ENCODE measurements around the gene ARHGAP26.

Gene ARHGAP26

DNA sequence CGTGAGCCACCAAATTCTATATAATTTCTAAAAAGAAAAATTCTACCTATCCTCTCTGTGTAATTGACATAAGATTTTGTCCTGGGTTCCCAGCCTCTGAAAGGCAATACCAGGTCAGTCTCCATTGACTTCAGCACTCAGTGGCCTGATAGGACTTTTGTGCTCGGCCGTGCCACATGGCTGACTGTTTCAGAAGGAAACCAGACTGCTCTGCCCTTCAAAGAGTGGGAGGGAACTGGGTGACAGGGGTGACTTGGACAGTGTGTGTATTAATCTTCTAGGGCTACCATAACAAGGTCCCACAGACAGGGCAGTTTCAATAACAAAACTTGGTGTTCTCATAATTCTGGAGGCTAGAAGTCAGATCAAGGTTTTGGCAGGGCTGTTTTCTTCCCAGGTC lies 43.0 kb downstream of the ARHGAP26 start:
- no peak for DNase-seq

DNA sequence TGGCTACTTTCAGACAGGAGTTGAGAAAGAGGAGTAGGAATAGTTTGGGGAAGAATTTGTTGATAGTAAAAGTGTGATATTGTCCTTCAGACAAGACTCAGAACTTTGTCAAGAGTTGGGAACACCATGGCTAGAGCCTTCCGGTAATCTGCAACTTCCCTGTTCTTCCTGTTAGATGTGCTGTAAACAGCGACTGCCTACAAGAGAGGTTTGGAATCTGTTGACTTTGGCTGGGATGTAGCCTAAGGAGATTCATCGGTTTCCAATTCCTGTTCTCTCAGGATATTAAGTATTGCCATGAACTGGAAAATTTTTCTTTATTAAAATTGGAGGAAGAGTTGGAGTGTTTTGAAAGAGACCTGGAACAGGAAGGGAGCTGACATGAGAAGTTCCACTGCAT lies 43.9 kb downstream of the ARHGAP26 start:
- no peak for DNase-seq

GRCh38 chr5:142815469-142815868 lies 45.3 kb downstream of the ARHGAP26 start:
- no peak for DNase-seq

GRCh38 chr5:142816531-142817430 lies 46.6 kb downstream of the ARHGAP26 start:
- peak; percentile 73 for DNase-seq

- no peak for DNase-seq
These were observed 47.8 kb downstream of the ARHGAP26 start for GRCh38 chr5:142817949-142818431.

DNA sequence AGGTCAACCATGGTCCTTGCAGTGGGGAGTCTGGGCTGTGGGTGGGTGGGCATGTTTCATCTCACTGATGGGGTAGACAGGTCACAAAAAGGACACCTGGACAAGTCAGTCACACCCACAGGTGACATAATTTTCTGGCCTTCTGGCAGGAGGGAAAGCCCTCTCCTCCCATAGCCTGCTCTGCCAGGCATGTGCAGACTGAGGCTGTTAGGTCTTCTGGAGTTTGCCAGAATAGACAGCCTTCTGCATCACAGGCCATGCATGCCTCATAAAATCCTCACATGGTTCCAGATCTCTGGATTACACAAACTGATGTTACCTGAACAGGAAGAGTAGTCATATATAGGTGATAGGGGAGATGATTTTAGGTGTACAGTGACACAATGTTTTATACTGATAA lies 49.1 kb downstream of the ARHGAP26 start:
- no peak for DNase-seq

DNA sequence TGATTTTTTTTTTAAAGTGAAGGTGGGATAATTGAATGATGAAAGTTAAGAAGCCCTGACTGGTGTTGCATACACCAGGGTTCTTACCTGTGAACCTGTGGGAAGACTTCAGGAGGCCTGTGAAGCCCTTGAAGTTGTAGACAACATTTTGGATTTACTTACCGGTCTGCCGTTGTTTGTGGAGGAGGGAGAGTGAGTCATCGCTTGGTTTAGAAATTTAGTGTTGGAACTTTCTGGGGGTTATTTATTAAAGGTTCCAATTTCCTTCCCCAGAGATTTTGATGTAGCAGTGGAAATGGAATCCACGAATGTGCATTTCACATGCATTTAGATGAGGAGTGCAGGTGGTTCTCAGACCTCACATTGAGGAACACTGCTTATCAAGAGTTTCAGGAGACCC lies 49.6 kb downstream of the ARHGAP26 start:
- peak; percentile 54 for DNase-seq

DNA sequence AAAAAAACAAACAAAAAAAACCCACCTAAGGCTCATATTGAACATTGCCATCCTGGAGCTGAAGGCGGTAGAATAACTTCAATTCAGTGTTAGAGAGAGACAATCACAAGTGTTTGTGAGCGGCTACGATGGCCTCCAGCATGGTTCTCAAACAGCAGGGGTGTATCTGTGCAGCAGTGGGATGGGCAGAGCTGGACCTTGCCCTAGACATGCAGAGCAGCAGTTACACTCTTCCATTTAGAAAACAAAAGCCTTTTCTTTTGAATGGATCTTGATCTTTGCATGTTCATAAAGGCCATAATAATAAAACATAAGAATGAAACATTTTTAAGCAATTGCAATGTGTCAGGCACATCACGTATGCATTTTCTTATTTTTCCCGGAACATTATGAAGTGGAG lies 50.3 kb downstream of the ARHGAP26 start:
- no peak for DNase-seq

DNA sequence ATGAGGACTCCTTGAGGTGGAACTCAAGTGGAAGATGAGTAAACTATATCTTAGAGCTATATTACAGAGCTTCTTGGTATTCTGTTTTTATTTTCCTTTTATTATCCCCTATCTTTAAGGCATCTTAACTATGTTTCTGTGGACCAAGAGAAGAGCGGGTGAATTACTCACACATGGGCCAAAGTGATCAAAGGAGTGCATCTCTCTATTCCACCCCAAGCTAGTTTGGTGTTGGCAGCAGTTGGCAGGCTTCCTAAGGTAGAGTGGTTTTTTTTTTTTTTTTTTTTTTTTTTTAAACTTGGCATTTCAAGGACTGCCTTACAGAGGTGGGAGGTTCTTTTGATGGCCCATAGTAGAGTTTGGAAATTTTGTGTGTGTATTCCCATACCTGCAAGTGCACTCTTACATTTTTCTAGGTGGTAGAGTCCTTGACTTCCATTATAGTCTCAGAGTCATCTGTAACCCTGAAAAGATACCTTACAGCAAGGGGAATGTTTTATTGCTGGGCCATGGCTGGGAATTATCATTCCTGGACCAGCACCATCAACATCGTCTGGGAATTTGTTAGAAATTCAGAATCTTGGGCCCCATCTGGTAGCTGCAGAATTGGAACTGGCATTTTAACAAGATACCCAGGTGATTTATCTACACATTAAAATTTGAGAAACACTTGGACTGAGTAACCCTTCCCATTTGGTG lies 51.0 kb downstream of the ARHGAP26 start:
- no peak for DNase-seq

GRCh38 chr5:142821733-142822487 lies 51.7 kb downstream of the ARHGAP26 start:
- DNase-seq = peak; percentile 92

DNA sequence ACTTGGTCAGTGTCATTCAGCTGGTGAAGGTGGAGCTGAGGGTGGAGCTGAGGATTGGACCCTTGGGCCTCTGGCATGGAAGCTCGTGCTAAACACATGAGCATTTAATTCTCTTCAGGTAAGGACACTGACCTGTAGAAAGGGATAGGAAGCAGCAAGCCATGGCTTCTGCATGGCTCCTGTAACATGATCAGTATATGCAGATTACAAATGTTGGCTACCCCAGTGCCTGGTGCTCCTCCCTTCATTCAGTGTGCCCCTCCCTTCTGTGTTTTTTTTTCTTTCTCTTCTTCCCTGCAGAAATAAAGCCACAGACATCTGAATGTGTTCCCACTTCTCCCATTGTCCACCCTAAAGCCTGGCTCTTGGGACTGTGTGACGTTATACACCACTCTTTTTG lies 52.9 kb downstream of the ARHGAP26 start:
- no peak for DNase-seq

GRCh38 chr5:142823806-142824205 lies 53.6 kb downstream of the ARHGAP26 start:
- no peak for DNase-seq

GRCh38 chr5:142824391-142824790 lies 54.2 kb downstream of the ARHGAP26 start:
- DNase-seq = no peak

DNA sequence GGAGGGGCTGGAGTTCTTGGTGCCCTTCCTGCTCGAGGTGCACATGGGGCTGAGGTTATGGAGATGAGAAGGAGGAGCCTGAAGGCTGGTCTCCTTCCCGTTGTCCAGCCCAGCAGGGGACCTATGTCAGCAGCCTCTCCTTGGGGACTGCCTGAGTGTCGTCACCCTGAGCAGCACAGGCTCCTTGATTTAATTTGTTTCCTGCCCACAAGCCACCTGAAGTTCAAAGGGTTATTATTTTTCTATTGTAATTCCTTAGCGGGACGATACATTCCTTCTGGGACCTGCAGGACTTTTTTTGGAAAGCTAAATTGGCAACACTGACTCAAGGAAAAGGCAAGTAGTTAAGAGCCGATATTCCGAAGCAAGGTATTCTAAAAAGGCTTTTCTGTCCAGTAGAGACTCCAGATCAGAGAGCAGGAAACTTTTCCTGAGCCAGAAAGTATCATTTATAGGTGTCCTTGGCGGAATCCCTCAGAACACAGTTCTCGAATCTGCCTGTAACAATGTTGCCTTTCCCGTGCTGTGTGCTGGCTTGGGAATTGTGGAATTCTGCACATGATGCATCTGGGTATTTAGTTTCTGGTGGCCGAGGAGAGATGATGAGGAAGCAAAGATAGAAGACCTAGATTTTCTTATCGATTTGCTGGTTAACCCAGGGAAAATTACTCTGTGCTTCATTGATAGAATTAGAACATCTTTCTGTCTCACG lies 55.4 kb downstream of the ARHGAP26 start:
- no peak for DNase-seq

DNA sequence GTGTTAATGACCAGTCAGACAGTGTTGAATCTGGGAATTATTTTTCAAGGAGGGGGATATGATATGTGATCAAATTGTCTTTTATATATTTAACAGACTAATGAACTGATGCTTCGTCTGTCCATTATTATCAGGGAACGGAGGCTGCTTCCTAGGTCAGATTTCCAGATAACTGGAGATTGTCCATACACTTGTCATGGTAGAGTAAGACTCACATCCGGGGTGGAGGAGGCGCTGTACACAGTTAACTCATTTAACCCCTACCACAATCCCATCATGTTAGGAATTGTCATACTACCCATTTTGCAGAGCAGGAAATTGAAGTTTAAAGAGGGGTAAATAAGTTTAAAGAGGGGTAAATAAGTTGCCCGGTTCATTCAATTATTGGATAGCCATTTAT lies 55.9 kb downstream of the ARHGAP26 start:
- DNase-seq = no peak

GRCh38 chr5:142826741-142827492 lies 56.7 kb downstream of the ARHGAP26 start:
- peak; percentile 72 for DNase-seq

DNA sequence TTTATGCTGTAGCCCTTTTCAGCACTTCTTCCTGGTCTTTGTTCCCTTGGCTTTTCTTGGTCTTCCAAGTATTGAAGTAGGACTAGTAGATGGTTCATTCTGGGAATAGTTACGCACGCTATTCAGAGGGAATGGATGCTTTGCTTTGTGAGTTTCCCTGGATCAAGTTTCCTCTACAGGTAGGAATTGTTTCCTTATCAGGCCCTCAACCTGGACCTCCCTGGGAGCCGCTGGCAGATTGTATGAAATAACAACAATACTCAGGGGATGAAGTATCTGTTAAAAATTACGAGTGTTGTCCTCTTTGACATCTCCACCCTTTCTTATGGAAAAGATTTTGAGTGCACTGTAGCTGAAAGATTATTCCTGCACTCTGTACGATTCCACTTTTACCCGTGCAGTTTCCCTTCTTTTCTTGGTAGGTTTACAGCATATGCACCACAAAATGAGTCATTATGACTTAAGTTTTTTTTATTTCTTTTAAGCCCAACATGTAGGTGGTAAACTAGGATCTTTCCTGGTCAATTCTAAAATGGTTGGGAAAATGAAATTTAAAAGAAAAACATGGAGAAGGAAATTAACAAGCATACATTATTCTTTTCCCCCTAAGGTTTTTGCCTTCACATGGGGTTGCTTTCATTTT lies 57.9 kb downstream of the ARHGAP26 start:
- peak; percentile 21 for DNase-seq

GRCh38 chr5:142828797-142829535 lies 58.8 kb downstream of the ARHGAP26 start:
- DNase-seq = no peak

GRCh38 chr5:142829801-142830220 lies 59.6 kb downstream of the ARHGAP26 start:
- DNase-seq = peak; percentile 71

DNA sequence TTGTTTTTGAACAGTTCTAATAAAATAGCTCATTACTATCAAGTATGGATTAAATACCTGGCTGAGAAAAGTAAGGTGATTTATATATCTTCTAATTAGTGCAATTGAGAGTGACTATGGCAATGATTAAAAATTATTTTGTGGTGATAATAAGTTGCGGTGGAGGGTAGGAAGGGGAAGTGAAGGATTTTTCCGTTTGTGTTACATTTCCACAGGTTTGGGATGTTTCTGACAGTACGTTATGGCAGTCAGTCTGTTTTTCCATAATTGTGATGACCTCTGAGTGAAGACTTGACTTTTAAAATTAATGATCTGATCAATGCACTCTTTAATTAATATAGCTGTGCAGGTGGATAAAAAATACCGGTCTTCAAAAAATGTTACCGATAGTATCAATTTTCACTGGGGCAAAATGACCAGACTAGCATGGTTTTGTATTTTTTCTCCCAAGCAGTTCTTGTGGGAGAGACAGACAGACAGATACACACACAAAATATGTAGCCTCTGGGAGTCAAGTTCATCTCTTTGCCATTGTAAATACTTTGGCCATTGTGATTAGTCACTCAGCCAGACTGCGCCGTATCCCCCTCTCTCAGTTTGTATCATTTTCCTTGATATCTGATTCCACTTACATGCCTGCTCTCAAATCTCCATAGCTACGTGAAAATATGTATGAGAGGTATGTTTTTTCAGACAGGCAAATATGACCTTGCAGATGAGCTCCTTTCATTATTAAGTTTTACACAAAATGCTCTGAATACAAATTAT lies 60.2 kb downstream of the ARHGAP26 start:
- peak; percentile 75 for DNase-seq

Data from fibroblast of skin of right quadriceps (primary cell).